ENCODE results near the gene OARD1.

GRCh38 chr6:41050536-41050935, 21.6 kb downstream of the OARD1 start:
- TF ChIP-seq CTCF (IDR thresholded peaks at IDR 0.05; ENCODE audit: insufficient read depth, low read length, poor library complexity, severe bottlenecking) = no peak
- TF ChIP-seq EZH2phosphoT487 (conservative IDR thresholded peaks at IDR 0.05; ENCODE audit: low read length) = no peak

Measured in SU-DHL-6 (cell line).